Colonic mucosa (tissue), 4 donors: ENCODE results near the gene LTBP4. TPM values are rescaled to one million over a fixed set of nuclear protein-coding genes. Genes with fewer than 3 reads are reported as not detected.
"Not testable (repeated sequence)": the region's sequence is repeated elsewhere in the genome, so short reads cannot be mapped to it uniquely, and the experiment has no call there.

ENCODE experiments used
- DNase-seq: peaks from one replicate; pipeline ENCODE4 v3.0.0-alpha.2; 2020
- H3K27ac ChIP-seq: fragments of 200-600 bp; one replicate; pipeline ENCODE4 v1.8.0; 2021
- H3K27me3 ChIP-seq: fragments of 200-600 bp; one replicate; pipeline ENCODE4 v1.8.0; 2021
- H3K36me3 ChIP-seq: fragments of 200-600 bp; one replicate; pipeline ENCODE4 v1.8.0; 2021
- H3K4me1 ChIP-seq: fragments of 200-600 bp; one replicate; pipeline ENCODE4 v1.8.0; 2021; ENCODE audit warnings: mild to moderate bottlenecking
- H3K4me3 ChIP-seq: fragments of 200-600 bp; one replicate; pipeline ENCODE4 v1.8.0; 2021
- H3K9ac ChIP-seq, 2 donors: one replicate each; pipeline ENCODE4 v1.7.0; 2013; ENCODE audit warnings: control low read depth in 2 of 2, low read depth in 2 of 2, low read length in 2 of 2
- H3K9me3 ChIP-seq: fragments of 200-600 bp; one replicate; pipeline ENCODE4 v1.8.0; 2021
- CTCF ChIP-seq: fragments of 200-600 bp; IDR thresholded peaks from one replicate; pipeline ENCODE4 v1.8.0; 2022; ENCODE audit warnings: antibody characterized with exemption, mild to moderate bottlenecking
- intact Hi-C: fragments of 100-400 bp; cut with DNase I; formaldehyde crosslinking; loops from one replicate; pipeline ENCODE4 v1.14.1; 2022
- total RNA-seq, 2 donors: library from RNA; stranded (reverse); fragmentation: NEBNext Ultra II Directional in 1 of 2; extraction: Animal tissue kit (Norgen Biotek cat#: 25700) in 1 of 2; gene quantifications; one replicate each; pipeline ENCODE4 v1.2.1, GENCODE V29; 2021
- donor health status: healthy.
- donor health status: DM: no; HTN: no; CAD: no.
- donor health status: DM: no; HTN: no; CAD: no.

Gene LTBP4
- total RNA-seq, 2 donors from 2014 or later: 143 to 231 TPM

DNA sequence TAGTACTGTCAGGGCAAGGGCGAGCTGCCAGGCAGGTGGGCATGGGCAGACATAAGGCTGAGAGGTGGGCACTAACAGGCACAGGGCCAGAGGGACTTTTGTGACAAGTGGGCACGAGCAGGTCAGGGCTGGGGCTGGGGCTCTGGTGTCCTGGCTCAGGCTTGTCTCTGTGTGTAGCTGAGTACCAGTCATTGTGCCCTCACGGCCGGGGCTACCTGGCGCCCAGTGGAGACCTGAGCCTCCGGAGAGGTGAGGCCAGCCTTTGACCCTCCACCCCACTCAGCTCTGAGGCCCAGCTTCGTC, 21.6 kb downstream of the LTBP4 start:
- Histone ChIP-seq H3K4me1 (no peaks in the 10 kb centered on the region), H3K9ac (no peak overlapping the region), H3K9me3 (no peaks in the 10 kb centered on the region), H3K27me3 (no peaks in the 10 kb centered on the region), H3K36me3 (no peaks in the 10 kb centered on the region), H3K4me3 (no peak overlapping the region), H3K27ac (no peak overlapping the region)
- no peak for DNase-seq
- TF ChIP-seq CTCF: no peak
- intact Hi-C loops: no loop called here

DNA sequence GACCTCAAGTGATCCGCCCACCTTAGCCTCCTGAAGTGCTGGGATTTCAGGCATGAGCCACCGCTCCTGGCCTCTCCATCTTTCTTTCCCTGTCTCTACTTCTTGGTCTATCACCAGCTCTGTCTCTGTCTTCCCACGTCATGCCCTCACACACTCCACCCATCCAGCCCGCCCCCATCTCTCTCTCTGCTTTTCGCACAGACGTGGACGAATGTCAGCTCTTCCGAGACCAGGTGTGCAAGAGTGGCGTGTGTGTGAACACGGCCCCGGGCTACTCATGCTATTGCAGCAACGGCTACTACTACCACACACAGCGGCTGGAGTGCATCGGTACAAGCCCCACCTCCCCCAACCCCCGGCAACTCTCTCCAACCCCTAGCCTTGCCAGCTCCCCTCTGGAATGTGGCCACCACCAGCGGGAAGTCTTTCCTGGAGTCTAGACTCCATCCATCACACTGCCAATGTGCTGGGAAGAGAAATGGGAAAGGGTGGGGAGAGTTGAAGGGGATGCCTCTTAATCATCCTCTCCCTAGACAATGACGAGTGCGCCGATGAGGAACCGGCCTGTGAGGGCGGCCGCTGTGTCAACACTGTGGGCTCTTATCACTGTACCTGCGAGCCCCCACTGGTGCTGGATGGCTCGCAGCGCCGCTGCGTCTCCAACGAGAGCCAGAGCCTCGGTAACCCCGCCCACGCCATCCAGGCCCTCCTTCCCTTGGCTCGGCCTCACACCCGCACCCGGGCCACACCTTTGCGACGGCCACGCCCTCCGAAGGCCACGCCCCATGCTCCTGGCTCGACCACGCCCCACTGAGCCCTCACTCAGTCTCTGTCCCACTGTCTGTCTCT, 22.5 kb downstream of the LTBP4 start:
- H3K9ac ChIP-seq: no peak overlapping the region
- peak; percentile 92 for DNase-seq

GRCh38 chr19:40624369-40625153, 23.4 kb downstream of the LTBP4 start:
- H3K4me1 ChIP-seq, H3K36me3 ChIP-seq, H3K27ac ChIP-seq, H3K9me3 ChIP-seq, H3K27me3 ChIP-seq, H3K9ac ChIP-seq, DNase-seq, intact Hi-C loops, H3K4me3 ChIP-seq: not testable (repeated sequence)

More for the DNA sequence above, 22.5 kb downstream of the LTBP4 start:
- no peaks in the 10 kb centered on the region for H3K9me3 ChIP-seq
- no peaks in the 10 kb centered on the region for H3K36me3 ChIP-seq
- intact Hi-C loops: no loop called here
- H3K27me3 ChIP-seq: no peaks in the 10 kb centered on the region
- H3K4me1 ChIP-seq: no peaks in the 10 kb centered on the region
- H3K27ac ChIP-seq: no peak overlapping the region
- TF ChIP-seq CTCF: no peak
- no peak overlapping the region for H3K4me3 ChIP-seq

DNA sequence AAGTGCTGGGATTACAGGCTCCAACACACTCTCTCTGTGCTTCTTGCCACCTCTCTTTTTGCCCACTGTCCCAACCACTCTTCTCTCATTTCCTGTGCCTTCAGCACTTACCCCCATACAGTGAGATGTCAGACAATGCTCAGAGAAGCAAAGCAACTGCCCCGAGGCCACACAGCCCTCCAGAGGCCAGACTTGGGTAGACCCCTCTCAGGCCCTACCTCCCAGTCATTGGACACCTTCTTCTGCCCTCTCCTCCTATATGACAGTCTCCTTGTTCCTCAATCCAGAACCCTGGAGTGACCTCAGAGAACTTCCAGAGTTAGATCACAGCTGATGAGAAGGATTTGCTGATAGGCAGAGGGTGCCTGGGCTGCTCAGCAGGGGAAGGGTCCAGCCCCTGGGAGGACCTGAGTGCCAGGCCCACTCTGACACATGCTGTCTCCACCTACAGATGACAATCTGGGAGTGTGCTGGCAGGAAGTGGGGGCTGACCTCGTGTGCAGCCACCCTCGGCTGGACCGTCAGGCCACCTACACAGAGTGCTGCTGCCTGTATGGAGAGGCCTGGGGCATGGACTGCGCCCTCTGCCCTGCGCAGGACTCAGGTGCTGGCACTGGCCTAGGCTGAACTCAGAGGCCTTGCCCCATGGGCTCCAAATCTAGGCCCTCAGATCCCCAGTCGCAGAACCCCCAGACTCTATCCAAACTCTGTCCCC, 24.4 kb downstream of the LTBP4 start:
- intact Hi-C loops: no loop called here
- Histone ChIP-seq H3K9me3 (no peaks in the 10 kb centered on the region), H3K4me3 (no peak overlapping the region), H3K27me3 (no peaks in the 10 kb centered on the region), H3K36me3 (peaks cover 4% of the 10 kb centered on the region), H3K9ac (no peak overlapping the region), H3K27ac (no peak overlapping the region), H3K4me1 (no peaks in the 10 kb centered on the region)
- no peak for DNase-seq
- no peak for TF ChIP-seq CTCF

DNA sequence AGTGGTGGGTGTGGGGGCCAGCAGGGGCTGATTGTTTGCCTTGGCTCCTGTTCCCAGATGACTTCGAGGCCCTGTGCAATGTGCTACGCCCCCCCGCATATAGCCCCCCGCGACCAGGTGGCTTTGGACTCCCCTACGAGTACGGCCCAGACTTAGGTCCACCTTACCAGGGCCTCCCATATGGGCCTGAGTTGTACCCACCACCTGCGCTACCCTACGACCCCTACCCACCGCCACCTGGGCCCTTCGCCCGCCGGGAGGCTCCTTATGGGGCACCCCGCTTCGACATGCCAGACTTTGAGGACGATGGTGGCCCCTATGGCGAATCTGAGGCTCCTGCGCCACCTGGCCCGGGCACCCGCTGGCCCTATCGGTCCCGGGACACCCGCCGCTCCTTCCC, 25.7 kb downstream of the LTBP4 start:
- Histone ChIP-seq H3K36me3 (peaks cover 4% of the 10 kb centered on the region), H3K27me3 (no peaks in the 10 kb centered on the region), H3K9ac (no peak overlapping the region), H3K27ac (no peak overlapping the region), H3K4me1 (no peaks in the 10 kb centered on the region), H3K9me3 (no peaks in the 10 kb centered on the region), H3K4me3 (no peak overlapping the region)
- TF ChIP-seq CTCF: no peak
- intact Hi-C loops: no loop called here
- no peak for DNase-seq
